GM21786 (cell line): ENCODE data around the gene STXBP2.

Source experiments
- ATAC-seq: cut with Tn5 transposase; IDR thresholded peaks from one replicate; pipeline ENCODE4 v1.9.1; 2021; ENCODE audit not compliant: unreplicated experiment

The STXBP2 gene

GRCh38 chr19:7612282-7613274, 24.3 kb upstream of the STXBP2 start:
- ATAC-seq: no peak

DNA sequence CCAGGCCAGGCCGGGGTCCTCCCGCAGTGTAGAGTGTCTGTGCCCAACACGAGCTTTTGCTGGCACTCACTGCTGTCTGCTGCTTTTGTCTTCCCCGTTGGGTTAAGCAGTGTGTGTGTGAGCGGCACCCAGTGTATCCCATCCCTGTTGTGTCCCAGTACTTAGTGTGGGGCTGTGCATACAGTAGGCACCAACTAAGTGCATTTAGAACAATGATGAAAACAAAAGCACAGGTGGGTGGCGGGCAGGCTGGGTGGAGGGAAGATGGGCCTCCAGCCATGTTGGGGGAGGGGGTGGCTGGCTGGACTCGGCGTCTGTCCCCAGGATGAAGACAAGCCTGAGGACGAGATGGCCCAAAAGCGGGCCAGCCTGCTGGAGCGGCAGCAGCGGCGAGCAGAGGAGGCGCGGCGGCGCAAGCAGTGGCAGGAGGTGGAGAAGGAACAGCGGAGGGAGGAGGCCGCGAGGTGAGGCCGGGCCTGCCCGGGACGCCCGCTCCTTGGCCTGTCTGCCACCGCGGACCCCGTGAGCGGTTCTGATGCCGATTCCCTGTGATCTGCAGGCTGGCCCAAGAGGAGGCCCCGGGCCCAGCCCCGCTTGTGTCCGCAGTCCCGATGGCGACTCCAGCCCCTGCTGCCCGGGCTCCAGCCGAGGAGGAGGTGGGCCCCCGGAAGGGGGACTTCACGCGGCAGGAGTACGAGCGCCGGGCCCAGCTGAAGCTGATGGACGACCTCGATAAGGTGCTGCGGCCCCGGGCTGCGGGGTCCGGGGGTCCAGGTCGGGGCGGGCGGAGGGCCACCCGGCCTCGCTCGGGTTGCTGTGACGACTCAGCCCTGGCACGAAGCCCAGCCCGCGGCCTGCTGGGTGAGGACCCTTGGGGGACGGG, 21.8 kb upstream of the STXBP2 start:
- no peak for ATAC-seq

- ATAC-seq: no peak
Measured at GRCh38 chr19:7617172-7617571, 19.7 kb upstream of the STXBP2 start.

DNA sequence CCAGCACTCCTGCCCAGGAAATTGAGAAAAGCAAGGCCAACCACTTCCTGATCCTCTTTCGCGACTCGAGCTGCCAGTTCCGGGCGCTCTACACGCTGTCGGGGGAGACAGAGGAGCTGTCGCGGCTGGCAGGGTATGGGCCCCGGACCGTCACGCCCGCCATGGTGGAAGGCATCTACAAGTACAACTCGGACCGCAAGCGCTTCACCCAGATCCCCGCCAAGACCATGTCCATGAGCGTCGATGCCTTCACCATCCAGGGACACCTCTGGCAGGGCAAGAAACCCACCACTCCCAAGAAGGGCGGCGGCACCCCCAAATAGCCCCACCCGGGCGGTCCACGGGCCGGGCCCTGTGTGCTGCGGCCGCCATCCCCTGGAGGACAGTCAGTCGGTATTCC, 19.2 kb upstream of the STXBP2 start:
- ATAC-seq: no peak

- no peak for ATAC-seq
Measured at GRCh38 chr19:7618348-7618747, 18.6 kb upstream of the STXBP2 start.

- no peak for ATAC-seq
Measured at GRCh38 chr19:7618771-7619510, 18.0 kb upstream of the STXBP2 start.

DNA sequence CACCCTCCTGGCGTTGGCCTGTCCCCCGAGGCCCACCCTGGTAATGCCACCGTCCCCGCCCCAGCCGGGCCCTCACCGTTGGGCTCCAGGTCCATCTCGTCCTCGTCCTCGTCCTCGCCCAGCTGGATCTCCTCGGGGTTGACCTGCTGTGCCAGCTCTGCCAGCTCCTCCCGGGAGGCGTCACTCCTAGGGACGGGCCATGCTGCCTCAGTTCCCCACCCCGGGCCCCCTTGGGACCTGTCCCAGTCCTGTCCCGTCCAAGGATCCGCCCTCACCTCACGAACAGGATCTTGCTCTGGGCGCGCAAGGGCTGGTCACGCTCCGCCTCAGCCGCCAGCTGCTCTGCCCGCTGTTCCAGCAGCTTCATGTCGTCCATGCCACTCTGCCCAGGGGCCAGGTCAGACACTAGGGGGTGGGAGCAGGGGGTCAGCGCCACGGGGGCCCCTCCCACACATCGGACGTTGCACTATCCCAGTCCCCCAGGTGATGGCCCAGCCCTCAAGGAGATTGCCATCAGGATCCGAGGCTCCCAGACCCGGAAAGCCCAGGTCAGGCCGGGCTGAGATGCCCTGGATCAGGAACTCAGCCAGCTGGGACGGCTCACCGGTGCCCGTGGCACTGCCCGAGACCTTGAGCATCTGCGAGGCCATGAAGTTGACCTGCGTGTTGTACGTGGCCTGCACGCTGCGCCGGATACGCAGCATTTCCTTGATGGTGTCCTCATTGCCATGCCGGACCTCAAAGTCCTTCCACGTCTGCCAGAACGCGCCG, 17.1 kb upstream of the STXBP2 start:
- ATAC-seq: no peak

- ATAC-seq: no peak
Measured at GRCh38 chr19:7620442-7621412, 16.2 kb upstream of the STXBP2 start.

DNA sequence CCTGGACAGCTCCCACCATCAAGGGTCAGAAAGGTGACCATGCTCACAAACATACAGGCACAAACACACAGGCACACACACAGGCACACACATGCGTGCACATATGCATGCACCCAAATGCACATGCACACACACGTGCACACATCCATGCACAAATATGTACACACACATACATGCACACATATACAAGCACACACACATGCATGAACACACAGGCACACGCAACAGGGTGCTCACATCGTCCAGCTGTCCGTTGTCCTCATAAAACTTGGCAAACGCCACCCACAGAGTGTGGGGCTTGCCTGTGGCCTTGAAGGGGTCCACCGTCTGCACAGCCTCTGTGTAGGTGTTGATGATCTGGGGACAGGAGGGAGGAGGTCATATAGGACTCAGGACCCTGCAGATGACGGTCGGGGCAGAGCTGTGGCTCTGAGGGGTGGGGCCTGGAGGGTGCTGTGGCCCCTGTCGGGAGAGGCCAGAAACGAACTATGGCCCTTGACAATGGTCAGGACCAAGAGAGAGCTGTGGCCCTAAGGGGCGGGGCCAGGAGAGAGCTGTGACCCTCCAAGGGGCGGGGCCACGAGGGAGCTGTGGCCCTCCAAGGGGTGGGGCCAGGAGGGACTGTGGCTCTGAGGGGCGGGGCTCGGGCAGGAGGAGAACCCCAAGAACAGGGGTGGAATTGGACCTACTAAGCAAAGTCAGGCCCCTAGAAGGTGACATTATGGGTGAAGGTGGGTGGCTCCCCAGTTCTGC, 13.8 kb upstream of the STXBP2 start:
- ATAC-seq: no peak

DNA sequence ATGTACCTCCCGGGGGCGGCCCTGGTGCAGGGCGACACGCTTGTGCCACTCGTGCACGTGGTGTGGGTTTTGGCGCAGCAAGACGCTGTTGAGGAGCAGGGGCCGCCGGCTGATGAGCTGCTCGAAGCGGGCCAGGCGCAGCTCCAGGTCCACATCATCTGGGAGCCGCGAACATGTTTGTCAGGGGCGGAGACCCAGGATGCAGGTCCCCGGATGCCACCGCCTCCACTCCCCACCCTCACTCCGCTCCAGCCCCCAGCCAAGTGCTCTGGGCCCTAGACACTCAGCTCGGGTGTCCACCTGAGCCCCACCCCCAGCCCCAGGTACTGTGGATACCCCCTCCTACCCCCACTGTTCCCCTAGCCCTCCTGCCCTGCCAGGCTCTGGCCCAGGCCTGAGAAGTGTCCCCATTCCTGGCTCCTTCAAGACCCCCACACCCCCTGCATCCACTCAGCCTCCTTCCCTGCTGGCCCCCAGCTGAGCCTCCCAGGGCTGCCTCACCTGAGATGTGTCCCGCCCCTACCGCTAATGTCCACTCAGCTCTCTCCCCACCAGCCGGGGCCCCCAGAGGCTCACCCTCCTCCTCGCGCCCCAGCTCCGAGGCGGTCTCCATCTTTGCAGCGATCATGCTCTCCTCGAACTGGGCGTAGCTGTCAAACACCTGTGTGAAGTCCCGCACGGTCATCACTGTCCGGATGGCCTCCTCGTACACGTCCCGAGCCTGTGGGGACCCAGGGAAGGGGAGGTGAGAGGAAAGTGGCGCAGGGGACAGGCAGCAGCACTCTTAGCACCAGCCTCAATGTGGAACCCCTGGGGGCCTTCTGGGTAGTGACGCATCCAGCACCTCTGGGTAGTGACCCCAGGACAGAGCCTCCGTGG, 12.9 kb upstream of the STXBP2 start:
- ATAC-seq: no peak

- no peak for ATAC-seq
Measured at GRCh38 chr19:7624810-7625209, 12.1 kb upstream of the STXBP2 start.

DNA sequence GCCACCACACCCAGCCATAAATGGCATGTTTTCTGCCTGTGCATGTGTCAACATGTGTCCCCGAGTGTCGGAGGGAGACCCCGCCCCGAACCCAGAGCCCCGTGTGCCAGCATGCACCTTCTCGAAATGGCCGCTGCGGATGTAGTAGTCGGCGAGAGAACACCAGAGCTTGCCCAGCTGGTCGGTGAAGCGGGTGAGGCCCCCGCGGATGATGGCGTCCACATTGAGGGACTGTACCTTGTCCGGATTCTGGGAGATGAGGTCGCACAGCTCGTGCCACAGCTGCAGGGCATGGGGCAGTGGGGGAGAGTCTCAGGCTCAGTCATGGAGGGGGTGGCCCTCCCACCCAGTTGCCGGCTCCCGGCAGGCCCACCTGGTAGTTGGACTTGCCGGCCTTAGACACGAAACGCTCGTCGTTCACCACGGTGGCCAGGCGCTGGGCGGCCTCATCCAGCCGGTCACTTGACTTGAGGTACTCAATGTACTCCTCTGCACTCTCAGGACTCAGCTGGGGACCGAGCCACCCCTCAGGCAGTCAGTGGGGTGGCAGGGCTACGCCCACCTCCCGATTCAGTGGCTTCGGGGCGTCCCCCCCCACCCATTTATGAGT, 11.0 kb upstream of the STXBP2 start:
- ATAC-seq: no peak

DNA sequence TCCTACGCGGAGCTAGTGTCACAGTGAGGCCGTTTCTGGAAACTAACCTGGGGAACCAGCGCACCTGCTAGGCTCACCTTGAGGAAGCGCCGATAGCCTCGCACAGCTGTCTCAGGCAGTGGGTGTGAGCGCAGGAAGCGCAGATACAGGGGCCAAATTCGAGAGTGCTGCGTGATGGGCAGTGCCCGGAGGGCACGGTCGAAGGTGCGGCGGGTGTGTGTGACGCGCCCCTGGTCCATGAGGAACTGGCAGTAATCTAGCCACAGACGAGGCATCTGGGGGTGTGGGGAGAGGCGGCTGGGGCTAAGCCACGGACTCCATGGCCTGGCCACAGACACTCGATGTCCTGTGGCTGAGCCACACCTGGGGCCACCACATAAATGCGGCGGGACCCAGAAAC, 9.7 kb upstream of the STXBP2 start:
- ATAC-seq: no peak

GRCh38 chr19:7628589-7629311, 8.2 kb upstream of the STXBP2 start:
- no peak for ATAC-seq

DNA sequence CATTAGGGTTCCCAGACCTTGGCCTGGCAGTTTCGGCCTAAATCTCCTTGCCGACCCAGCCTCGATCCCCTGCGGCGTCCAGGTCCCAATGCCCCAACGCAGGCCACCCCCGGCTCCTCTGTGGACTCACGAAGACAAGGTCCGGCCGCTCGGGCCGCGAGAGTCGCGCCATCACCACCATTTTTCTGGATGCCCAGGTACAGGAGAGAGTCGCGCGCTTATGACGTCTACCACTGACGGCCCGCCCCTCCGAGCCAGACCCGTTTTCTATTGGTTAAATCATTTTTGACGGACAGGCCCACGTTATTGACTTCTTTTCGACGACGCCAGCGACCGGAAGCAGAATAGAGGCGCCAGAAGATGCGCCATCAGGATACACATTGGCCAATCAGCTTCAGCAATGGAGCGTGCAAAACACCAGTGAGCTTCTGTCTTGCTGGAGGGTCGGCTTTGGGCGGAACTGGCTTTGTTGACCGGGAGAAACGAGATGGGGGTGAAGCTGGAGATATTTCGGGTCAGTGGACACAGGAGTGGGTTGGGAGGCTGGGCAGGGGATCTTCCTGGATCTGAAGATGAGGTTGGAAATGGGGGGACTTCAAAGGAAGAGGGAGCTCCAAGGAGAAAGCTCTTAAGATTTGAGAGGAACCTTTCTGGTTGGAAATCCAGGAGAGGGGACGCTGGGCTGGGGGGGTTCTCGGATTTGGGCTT, 7.4 kb upstream of the STXBP2 start, which contains the start of the genes PET100 and XAB2:
Gene PET100 (plus strand): TSS at position 447 of the 708 bp plus-strand sequence. CDS start 41 bp downstream, at position 488.
Gene XAB2 (minus strand): TSS at position 199 of the 708 bp plus-strand sequence. CDS start 18 bp downstream, at position 181.
- peak; percentile 90 for ATAC-seq
